Liver (tissue), 9 donors: ENCODE results near the gene ARHGEF25. TPM values are rescaled to one million over a fixed set of nuclear protein-coding genes. Genes with fewer than 3 reads are reported as not detected.

Source experiments
- DNase-seq: peaks from one replicate; pipeline ENCODE4 v3.0.0-alpha.2; 2017; ENCODE audit warnings: low spot score
- H3K27ac ChIP-seq, 2 donors: one replicate each; pipeline ENCODE4 v1.7.0; 2013; ENCODE audit warnings: inconsistent platforms in 2 of 2, low read length in 2 of 2, control low read depth in 1 of 2, low read depth in 1 of 2, mild to moderate bottlenecking in 1 of 2
- H3K27me3 ChIP-seq, 4 donors: one replicate each; pipeline versions ENCODE4 v1.6.1 to v1.7.0; 2013; ENCODE audit warnings: low read length in 3 of 4, inconsistent platforms in 1 of 4, mild to moderate bottlenecking in 1 of 4, moderate library complexity in 1 of 4; ENCODE audit not compliant: control insufficient read depth in 4 of 4, insufficient read depth in 4 of 4
- H3K36me3 ChIP-seq, 4 donors: one replicate each; pipeline versions ENCODE4 v1.6.1 to v1.7.0; 2013; ENCODE audit warnings: low read length in 3 of 4, mild to moderate bottlenecking in 3 of 4, low read depth in 1 of 4, moderate library complexity in 1 of 4; ENCODE audit not compliant: control insufficient read depth in 4 of 4, insufficient read depth in 3 of 4
- H3K4me1 ChIP-seq, 4 donors: one replicate each; pipeline versions ENCODE4 v1.6.1 to v1.7.0; 2013; ENCODE audit warnings: low read length in 3 of 4, mild to moderate bottlenecking in 3 of 4, moderate library complexity in 1 of 4; ENCODE audit not compliant: control insufficient read depth in 4 of 4, insufficient read depth in 4 of 4
- H3K4me3 ChIP-seq, 3 donors: one replicate each; pipeline versions ENCODE4 v1.6.1 to v1.7.0; 2013; ENCODE audit warnings: low read length in 3 of 3, control low read depth in 1 of 3, low read depth in 1 of 3, mild to moderate bottlenecking in 1 of 3
- H3K9ac ChIP-seq, 2 donors: one replicate each; pipeline ENCODE4 v1.7.0; 2013; ENCODE audit warnings: low read length in 2 of 2, mild to moderate bottlenecking in 2 of 2, moderate library complexity in 2 of 2, control low read depth in 1 of 2, low read depth in 1 of 2
- H3K9me3 ChIP-seq, 4 donors: one replicate each; pipeline versions ENCODE4 v1.6.1 to v1.7.0; 2013; ENCODE audit warnings: low read length in 3 of 4; ENCODE audit not compliant: control insufficient read depth in 4 of 4
- FOXA1 ChIP-seq: IDR thresholded peaks from 2 replicates; pipeline ENCODE4 v1.6.1; 2016; ENCODE audit warnings: antibody characterized with exemption
- FOXA2 ChIP-seq: IDR thresholded peaks from 2 replicates; pipeline ENCODE4 v1.6.1; 2016; ENCODE audit warnings: antibody characterized with exemption
- GABPA ChIP-seq, 2 donors: IDR thresholded peaks in 1 of 2; conservative IDR thresholded peaks in 1 of 2; 2 replicates each; pipeline ENCODE4 v1.6.1; 2016; ENCODE audit warnings: antibody characterized with exemption in 2 of 2, mild to moderate bottlenecking in 1 of 2, moderate library complexity in 1 of 2
- HNF4A ChIP-seq, 2 donors: conservative IDR thresholded peaks; 2 replicates each; pipeline ENCODE4 v1.6.1; 2016; ENCODE audit warnings: antibody characterized with exemption in 2 of 2, mild to moderate bottlenecking in 2 of 2
- HNF4G ChIP-seq: IDR thresholded peaks from 2 replicates; pipeline ENCODE4 v1.6.1; 2016; ENCODE audit warnings: antibody characterized with exemption
- JUND ChIP-seq, 2 donors: IDR thresholded peaks; 2 replicates each; pipeline ENCODE4 v1.6.1; 2016; ENCODE audit warnings: antibody characterized with exemption in 2 of 2
- NR2F2 ChIP-seq: IDR thresholded peaks from 2 replicates; pipeline ENCODE4 v1.6.1; 2016; ENCODE audit warnings: antibody characterized with exemption
- RAD21 ChIP-seq, 2 donors: IDR thresholded peaks; 2 replicates each; pipeline ENCODE4 v1.6.1; 2016; ENCODE audit warnings: antibody characterized with exemption in 2 of 2, mild to moderate bottlenecking in 2 of 2
- REST ChIP-seq: IDR thresholded peaks from 2 replicates; pipeline ENCODE4 v1.6.1; 2016; ENCODE audit warnings: antibody characterized with exemption, mild to moderate bottlenecking
- SP1 ChIP-seq: IDR thresholded peaks from 2 replicates; pipeline ENCODE4 v1.6.1; 2018; ENCODE audit warnings: antibody characterized with exemption, mild to moderate bottlenecking
- YY1 ChIP-seq: IDR thresholded peaks from 2 replicates; pipeline ENCODE4 v1.6.1; 2016; ENCODE audit warnings: antibody characterized with exemption, mild to moderate bottlenecking
- ZBTB33 ChIP-seq: IDR thresholded peaks from 2 replicates; pipeline ENCODE4 v1.6.1; 2016; ENCODE audit warnings: antibody characterized with exemption
- WGBS: extraction: QIAGEN DNeasy Blood & Tissue Kit; methylation state at CpG from one replicate; pipeline ENCODE4 v1.1.7; 2013; 5-methylcytosine and 5-hydroxymethylcytosine counted together
- polyA plus RNA-seq, 2 donors: library from polyadenylated mRNA; stranded (reverse) in 1 of 2; unstranded in 1 of 2; fragments of 200-250 nt in 1 of 2; fragments of >200 nt in 1 of 2; fragmentation: Nextera tagmentation in 1 of 2; extraction: Ambion mirVana in 1 of 2; gene quantifications; one replicate each; pipeline versions ENCODE4 v1.2.1 to v1.2.3, GENCODE V29; 2013 to 2015
- total RNA-seq, 2 donors: library from RNA; depleted of rRNA; stranded (reverse); fragments of >200 nt; gene quantifications; one replicate each; pipeline ENCODE4 v1.2.3, GENCODE V29; 2014
- TF ChIP-seq, protein P1 (sequence below): IDR thresholded peaks from 2 replicates; pipeline ENCODE4 v1.6.1; 2016; ENCODE audit warnings: antibody characterized with exemption
- TF ChIP-seq, protein P2 (sequence below): fragments of 150-350 bp; IDR thresholded peaks from 2 replicates; pipeline ENCODE4 v1.5.1; 2017; ENCODE audit warnings: improper control_type of control experiment, low read depth, low read length; ENCODE audit not compliant: missing input control
- donor health status: healthy.
- donor health status: healthy.
- donor health status: healthy.
- donor health status: healthy.
- donor health status: healthy.

The ARHGEF25 gene
- total and polyA plus RNA-seq, 4 donors = 0.57 to 2.3 (median 1.9) TPM

GRCh38 chr12:57584690-57585089 lies 26.5 kb upstream of the ARHGEF25 start:
- H3K9ac ChIP-seq = no peak overlapping the region
- H3K4me3 ChIP-seq = no peak overlapping the region
- peaks cover 1 to 13% (median 9%) of the 10 kb centered on the region in 4 donors for H3K4me1 ChIP-seq
- TF ChIP-seq NR2F2 = no peak
- TF ChIP-seq, protein P1, sequence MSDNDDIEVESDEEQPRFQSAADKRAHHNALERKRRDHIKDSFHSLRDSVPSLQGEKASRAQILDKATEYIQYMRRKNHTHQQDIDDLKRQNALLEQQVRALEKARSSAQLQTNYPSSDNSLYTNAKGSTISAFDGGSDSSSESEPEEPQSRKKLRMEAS = no peak
- TF ChIP-seq RAD21 (IDR thresholded peaks at IDR 0.05) = no peak
- no peak for TF ChIP-seq HNF4A (conservative IDR thresholded peaks at IDR 0.05)
- no peak for TF ChIP-seq SP1
- no peak for TF ChIP-seq ZBTB33
- TF ChIP-seq, protein P2, sequence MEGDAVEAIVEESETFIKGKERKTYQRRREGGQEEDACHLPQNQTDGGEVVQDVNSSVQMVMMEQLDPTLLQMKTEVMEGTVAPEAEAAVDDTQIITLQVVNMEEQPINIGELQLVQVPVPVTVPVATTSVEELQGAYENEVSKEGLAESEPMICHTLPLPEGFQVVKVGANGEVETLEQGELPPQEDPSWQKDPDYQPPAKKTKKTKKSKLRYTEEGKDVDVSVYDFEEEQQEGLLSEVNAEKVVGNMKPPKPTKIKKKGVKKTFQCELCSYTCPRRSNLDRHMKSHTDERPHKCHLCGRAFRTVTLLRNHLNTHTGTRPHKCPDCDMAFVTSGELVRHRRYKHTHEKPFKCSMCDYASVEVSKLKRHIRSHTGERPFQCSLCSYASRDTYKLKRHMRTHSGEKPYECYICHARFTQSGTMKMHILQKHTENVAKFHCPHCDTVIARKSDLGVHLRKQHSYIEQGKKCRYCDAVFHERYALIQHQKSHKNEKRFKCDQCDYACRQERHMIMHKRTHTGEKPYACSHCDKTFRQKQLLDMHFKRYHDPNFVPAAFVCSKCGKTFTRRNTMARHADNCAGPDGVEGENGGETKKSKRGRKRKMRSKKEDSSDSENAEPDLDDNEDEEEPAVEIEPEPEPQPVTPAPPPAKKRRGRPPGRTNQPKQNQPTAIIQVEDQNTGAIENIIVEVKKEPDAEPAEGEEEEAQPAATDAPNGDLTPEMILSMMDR = no peak
- no peak for TF ChIP-seq FOXA2
- TF ChIP-seq REST = no peak
- TF ChIP-seq FOXA1 = no peak
- TF ChIP-seq JUND (IDR thresholded peaks at IDR 0.05) = no peak
- no peak for TF ChIP-seq HNF4G
- no peak overlapping the region for H3K27ac ChIP-seq
- no peak for DNase-seq
- no peaks in the 10 kb centered on the region for H3K36me3 ChIP-seq
- no peaks in the 10 kb centered on the region for H3K27me3 ChIP-seq
- H3K9me3 ChIP-seq = no peaks in the 10 kb centered on the region

- Histone ChIP-seq H3K36me3 (no peaks in the 10 kb centered on the region), H3K27ac (no peak overlapping the region), H3K4me3 (no peak overlapping the region), H3K9me3 (no peaks in the 10 kb centered on the region), H3K4me1 (peaks cover 1 to 13% (median 9%) of the 10 kb centered on the region in 4 donors), H3K27me3 (no peaks in the 10 kb centered on the region), H3K9ac (no peak overlapping the region)
- TF ChIP-seq GABPA (IDR thresholded peaks at IDR 0.05 in 1 of 2, conservative IDR thresholded peaks at IDR 0.05 in 1 of 2) = no peak
- no peak for TF ChIP-seq SP1
- TF ChIP-seq ZBTB33 = no peak
- no peak for TF ChIP-seq HNF4A (conservative IDR thresholded peaks at IDR 0.05)
- TF ChIP-seq RAD21 (IDR thresholded peaks at IDR 0.05) = no peak
- no peak for TF ChIP-seq REST
- no peak for TF ChIP-seq YY1
- DNase-seq = no peak
- WGBS = 86% methylated on average over 2 of the region's 2 CpGs
These were observed 26.1 kb upstream of the ARHGEF25 start for GRCh38 chr12:57585156-57585555.
